ENCODE data around the gene ZNF277. TPM values are rescaled to one million over a fixed set of nuclear protein-coding genes. Genes with fewer than 3 reads are reported as not detected.

The ZNF277 gene
- total RNA-seq, 2 donors from 2014 or later, result 15.0 to 19.8 TPM

DNA sequence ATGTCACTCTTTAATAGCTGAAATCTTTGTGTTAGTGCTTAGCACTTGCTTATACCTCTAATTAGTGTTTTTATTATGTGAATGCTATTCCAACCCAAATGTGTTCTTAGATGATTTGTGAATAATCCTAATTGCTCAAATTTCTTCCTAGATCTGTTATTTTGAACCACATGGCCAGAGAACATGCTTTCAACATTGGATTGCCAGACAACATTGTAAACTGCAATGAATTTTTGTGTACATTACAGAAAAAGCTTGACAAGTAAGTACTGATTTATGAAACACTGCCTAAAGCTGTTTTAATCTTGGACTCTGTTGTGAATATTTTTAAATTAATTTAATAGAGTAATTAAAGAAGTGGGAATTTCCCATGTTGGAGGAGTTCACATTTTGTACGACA is 121.1 kb downstream of the ZNF277 start:
- DNase-seq (ENCODE audit: low spot score), result no peak
- intact Hi-C loops (cut with DNase I), result no loop called here

DNA sequence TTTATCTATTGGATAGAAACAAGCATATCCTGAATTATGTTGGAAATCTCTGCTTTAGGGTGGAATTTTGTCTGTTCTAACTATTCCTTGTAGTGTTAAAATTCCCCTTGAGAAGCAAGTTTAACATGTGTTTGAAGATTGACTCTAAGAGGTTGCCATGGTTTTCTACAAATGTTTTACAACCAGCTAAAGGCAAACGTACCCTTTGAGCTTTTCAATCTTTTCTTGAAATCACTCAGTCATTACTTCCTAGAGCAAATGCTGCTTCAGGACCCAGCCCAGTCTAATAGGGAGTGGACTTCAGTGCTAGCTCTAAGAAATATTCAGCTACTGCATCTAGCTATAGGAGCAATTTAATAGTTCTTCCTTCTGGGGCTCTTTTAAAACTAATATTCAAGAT is 125.0 kb downstream of the ZNF277 start:
- no peak for DNase-seq (ENCODE audit: low spot score)
- intact Hi-C loops (cut with DNase I), result no loop called here

DNA sequence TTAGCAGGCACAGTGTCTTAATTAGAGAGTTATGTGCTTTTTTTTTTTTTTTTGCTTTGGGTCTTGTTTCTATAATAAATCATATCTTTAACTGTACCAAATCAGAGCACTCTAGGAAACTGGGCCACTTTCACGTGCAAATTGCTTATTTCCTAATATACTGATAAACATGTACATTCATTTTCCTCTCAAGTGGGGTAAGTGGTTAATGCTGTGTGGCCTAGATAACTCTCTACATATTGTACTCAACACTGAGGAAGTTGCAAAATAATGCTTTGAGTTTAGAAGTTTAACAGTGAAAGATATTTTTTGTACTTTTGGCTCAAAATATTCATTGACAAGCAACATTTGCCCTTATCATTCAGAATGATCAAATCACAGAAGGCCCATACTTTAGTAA is 127.9 kb downstream of the ZNF277 start:
- intact Hi-C loops (cut with DNase I), result no loop called here
- DNase-seq (ENCODE audit: low spot score), result no peak

DNA sequence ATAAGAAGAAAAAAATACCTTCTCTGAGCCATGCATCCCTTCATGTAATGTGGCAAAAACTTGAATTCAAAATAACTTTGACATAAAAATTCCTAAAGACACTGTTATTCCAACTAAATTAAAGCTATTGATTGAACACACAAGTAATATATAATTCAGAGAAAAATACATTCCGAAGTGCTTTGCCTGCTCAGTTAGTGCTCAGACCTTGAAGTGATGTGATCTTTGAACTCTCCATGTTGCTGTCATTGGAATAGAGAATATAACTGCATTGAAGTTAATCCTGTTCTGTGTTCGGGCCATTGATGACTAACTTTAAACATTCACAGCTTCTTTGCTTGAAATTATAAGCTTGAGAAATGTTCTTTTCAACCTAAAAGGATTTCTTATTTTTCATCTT is 129.8 kb downstream of the ZNF277 start:
- no peak for DNase-seq (ENCODE audit: low spot score)
- intact Hi-C loops (cut with DNase I), result no loop called here

DNA sequence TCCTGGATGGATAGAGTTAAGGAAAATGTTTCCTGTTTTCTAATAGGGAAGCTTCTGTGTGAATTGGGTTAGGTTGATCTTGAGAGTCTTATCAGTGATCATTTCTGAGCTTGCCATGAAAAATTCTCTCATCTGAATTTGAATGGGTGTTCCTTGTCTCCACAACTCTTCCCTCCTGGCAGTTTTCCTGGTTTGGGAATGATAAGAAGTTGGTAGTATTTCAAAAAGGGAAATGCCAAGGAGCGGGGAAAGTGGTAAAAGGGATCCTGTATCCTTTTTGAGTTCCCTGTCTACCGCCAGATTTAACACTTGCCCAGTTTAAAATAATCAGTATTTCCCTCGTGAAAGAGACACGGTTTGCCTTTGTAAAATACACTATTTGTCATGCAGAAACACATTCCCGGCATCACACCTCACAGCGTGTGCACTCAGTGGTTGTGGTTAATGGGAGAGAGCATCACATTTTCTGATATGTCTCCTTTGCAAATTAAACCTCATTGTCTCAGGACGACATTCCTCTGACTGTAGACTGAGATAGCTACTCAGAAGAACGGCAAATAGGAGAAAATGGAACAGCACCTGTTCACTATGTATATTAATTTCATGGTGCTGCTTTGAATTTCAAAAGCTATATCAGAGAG is 130.6 kb downstream of the ZNF277 start:
- intact Hi-C loops (cut with DNase I), result no loop called here
- no peak for DNase-seq (ENCODE audit: low spot score)

DNA sequence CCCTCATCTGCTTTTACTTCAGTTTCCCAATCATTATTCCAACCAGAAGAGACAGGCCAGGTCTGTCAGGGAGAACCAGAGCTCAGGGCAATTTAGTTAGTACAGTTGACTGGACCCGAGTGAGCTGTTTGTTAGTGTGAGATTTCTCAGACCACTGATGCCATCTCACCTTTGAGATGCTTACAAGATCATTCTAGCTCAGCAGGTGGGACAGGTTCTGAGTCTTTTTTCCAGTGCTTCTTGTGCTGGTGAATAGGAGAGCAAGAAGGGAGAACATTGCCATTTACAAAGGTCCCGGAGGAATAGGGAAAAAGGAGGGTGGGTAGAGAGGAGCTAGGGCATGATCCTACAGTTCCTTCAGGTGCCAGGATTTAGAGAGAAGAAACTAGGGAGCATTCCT is 131.4 kb downstream of the ZNF277 start:
- intact Hi-C loops (cut with DNase I), result no loop called here
- DNase-seq (ENCODE audit: low spot score), result no peak

DNA sequence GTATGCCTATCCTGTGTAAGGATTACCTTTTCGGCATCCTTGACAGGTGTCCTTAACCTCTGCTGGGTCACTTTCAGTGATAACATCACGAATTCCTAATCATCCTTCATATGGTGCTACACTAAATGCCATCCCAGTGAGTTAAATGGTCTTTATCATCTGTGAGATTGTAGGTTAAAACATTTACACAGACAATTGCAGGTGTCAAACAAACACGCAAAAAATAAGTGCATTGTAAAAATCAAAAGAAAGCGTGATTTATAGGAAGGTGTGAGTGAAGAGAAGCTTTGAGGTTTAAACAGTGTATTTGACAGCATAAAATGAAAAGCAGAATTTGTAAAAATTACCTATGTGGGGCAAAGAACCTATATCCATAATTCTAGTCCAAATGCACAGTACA is 132.3 kb downstream of the ZNF277 start:
- DNase-seq (ENCODE audit: low spot score), result no peak
- intact Hi-C loops (cut with DNase I), result no loop called here

DNA sequence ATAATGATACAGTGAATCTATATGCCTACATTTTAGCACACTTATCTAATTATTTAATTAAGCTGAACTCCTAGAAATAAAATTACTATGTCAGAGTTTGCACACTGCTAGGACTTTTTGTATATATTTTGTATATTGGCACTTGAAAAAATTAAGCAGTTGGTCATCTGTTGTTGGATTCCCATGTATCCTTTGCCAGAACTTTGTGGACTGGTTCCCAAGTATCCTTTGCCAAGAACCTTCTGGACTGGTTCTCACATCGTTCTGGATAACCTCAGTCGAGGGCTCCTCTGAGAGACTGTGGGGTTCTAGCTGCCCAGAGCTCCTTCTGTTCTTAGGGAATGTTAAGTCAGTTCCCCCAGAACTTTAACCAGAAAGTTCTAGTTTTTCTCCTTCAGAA is 135.0 kb downstream of the ZNF277 start:
- intact Hi-C loops (cut with DNase I), result no loop called here
- no peak for DNase-seq (ENCODE audit: low spot score)

DNA sequence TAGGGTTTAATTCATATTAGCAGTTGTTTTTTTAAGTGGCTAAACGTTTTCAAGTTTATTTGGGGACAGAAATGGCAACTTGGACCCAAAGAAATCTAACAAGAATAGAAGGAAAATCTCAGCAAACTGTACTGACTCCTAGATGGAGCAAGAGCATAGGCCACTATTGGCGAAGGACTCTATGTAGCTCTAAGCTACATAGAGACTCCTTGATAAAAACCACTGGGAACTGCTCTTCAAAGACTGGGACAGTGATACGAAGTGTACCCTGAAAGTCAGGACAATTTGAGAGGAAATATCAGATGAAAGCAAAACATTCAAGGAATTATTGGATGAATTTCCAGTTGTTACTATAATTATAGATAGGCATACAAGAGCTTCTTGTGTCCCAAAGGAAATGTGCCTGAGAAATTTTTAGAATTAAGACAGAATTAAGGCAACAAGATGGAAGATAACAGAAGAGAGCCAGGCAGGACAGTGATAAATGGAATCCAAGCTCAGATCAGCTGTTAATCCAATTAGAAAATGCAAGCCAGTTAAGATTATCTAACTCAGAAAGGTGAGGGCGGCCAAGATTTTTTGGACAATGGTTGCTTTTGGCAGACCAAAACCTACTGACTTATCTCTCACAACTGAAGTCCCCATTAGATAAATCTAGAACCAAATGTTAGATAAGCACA is 140.0 kb downstream of the ZNF277 start:
- DNase-seq (ENCODE audit: low spot score), result no peak
- intact Hi-C loops (cut with DNase I), result no loop called here

DNA sequence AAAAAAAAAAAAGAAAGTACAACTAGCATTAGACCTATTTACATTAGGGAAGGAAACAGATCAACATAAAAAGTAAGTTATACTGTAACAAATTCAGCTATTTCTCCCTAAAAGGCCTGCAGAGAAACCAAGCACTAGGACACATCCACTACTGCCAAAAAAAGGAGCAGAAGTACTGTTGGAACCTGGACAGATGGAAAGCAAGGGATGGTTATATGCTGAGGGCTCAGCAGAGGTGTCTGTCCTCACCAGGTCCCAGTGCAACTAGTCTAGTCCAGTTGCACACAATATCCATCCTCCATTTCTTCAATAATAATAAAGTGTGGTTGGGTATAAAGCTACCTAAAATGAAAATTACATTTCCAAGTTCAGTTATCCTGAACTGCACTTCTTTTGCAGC is 140.6 kb downstream of the ZNF277 start:
- intact Hi-C loops (cut with DNase I), result no loop called here
- DNase-seq (ENCODE audit: low spot score), result no peak

DNA sequence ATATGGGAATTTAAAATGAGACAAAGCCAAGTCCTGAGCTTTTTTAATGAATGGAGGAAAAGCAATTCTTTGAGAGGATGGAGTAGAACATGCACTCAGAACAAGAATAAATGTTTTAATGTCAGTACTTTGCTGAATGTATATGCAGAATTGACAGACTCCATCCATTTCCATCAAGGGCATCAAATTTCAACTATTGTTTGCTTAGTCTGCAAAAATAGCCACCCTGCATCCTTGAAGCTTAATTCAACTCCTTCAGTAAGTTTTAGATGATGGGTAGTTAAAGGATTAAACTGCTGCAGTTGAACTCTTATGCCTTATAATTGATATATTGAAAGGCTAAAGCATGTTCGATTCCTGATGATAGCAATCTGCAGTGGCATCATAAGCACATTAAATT is 144.1 kb downstream of the ZNF277 start:
- intact Hi-C loops (cut with DNase I), result no loop called here
- DNase-seq (ENCODE audit: low spot score), result no peak

DNA sequence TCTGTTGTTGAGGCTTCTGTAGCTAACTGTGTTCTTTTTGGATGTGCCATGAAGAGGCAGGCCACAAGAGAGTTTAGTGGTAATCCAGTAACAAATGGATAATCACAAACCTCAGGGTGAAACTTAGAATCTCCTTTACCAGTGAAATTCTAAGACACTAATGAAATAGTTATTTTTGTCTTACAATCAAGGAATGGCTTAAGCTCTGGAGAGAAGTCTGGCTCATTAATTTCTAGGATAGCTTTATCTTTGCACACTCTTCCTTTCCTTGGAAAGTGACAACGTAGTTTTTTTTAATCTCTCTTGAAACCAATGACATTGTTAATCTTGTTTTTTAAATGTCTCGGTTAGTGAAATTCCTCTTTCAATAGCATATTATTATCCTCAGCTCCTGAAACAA is 150.1 kb downstream of the ZNF277 start:
- intact Hi-C loops (cut with DNase I), result no loop called here
- no peak for DNase-seq (ENCODE audit: low spot score)

DNA sequence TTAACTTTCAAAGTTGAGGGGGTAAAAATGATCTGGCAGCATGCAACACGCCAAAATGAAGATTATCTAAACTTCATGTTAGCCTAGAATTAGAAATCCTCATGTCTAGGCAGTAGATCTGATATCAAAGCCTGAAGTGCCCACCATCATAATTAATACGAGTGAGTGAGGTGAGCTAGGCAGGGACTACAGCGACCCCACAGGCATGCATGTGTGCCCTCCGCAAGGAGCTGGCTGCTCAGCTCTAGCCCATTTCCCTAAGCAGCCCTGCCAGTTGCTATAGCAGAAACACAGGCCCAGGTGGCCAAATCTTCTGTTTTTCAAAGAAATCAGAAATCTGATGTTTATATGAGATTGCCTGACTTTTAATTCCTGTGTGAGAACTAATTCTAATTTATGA is 150.6 kb downstream of the ZNF277 start:
- intact Hi-C loops (cut with DNase I), result no loop called here
- DNase-seq (ENCODE audit: low spot score), result no peak

DNA sequence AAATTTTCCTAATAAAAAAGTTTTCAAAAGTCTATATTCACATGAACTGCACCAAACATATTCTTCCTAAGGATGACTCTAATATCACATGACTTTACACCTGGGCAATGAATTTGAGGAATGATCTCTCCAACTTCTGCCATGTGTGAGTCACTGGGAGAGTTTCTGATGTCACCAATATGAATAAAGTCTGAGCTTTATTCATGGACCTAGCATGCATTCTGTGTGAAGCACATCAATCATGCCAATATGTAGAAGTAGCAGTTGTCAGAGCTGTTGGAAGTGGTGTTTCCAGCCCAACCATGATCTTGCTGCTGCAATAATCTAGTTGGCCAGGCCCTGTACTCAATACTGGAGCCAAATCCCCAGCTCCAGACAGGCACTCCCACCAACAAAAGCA is 152.0 kb downstream of the ZNF277 start:
- intact Hi-C loops (cut with DNase I), result no loop called here
- DNase-seq (ENCODE audit: low spot score), result no peak

DNA sequence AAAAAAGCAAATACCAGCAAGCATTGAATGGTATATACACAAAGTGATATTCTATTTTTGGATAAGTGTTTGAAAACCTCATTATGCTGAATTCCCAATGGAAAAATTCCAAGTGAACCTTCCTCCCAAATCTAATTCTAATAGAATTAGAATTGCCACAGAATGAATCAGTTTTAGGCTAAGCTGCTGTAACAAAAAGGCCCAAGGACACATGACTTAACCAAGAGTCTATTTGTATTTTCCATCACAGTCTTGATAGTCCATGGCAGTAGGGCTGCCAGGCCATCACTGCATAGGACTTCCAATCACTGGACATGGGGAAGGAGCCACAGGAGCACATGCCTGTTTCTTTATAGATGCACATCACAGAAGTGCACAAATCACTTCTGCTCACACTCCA is 152.6 kb downstream of the ZNF277 start:
- intact Hi-C loops (cut with DNase I), result no loop called here
- DNase-seq (ENCODE audit: low spot score), result no peak

DNA sequence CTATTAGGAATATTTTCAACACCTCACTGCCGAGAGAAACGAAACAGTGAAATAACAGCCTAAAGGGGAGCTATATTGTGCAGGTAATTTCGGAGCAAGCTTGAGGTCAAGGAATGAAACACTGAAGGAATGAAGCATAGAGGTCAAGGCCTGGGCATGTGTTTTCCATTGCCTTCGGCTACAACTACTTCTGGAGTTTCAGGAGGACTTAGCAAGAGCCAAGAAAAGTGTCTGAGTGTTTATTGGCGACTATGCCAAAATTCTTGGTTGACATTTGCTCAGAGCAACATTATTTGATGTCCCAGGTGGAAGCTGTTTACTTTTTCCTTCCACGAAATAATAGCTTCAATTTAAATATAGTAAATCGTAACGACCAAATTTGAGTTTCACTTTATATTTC is 154.2 kb downstream of the ZNF277 start:
- intact Hi-C loops (cut with DNase I), result no loop called here
- DNase-seq (ENCODE audit: low spot score), result no peak

DNA sequence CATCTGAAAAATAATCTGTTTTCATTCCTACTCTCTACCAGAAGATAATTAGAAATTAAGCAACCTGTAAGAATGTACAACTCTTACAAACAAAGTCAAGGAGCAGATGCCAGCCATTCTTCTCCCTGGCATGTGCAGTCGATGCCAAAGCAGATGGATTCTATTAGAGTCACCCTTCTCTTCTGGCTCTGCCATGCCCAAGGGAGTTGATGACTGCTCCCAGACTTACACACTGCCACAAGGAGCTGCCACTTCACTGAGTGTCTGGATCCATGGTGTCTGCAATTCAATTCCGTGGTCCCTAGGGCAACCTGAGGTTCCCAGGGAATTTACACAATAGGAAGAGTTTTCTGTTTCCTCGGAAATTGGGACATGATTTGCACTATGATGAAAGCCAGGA is 154.7 kb downstream of the ZNF277 start:
- intact Hi-C loops (cut with DNase I), result no loop called here
- DNase-seq (ENCODE audit: low spot score), result no peak

DNA sequence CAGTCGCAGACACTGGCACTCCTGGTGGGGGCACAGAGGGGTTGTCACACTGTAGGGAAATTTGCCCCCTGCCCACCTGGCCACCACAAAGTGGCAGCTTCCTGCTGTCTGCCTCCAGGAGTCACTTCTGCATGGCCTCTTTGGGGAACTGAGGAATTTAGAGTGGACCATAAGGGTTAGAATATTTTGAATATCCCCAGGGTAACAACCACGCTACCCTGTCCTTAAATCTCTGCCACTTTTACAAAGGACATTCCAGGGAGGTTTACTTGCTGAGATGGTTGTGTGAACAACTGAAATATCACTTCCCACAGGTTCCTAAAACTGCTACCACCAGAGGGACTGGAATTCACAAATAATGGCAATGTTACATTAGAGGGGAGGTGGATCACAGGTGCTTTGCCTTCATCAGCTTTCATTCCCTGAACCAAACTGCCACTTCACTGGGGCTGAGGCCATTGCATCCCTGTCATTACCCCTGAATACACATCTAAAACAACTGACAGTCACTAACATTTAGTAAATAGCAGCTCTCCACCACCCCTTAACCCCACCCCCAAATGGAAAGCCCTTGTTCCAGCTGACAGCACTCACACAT is 155.7 kb downstream of the ZNF277 start:
- no peak for DNase-seq (ENCODE audit: low spot score)
- intact Hi-C loops (cut with DNase I), result no loop called here

DNA sequence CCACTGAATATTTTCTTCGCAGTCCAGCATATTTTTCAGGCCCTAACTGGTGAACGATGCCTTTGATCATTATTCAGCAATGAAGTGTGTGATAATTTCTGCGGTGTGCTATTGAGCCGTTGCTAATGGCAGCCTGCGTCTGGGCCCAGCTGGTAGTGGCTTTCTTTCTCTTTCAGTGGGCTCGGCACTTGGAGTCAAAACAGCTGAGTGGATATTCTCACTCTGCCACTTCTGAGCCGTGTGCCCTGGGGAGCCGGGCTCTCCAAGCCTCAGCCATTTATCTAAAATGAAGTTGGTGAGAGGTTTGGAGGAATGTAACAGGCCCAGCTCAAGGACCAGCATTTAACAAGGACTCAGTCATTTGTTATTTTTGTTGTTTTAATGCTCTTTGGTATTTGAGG is 156.2 kb downstream of the ZNF277 start:
- no peak for DNase-seq (ENCODE audit: low spot score)

DNA sequence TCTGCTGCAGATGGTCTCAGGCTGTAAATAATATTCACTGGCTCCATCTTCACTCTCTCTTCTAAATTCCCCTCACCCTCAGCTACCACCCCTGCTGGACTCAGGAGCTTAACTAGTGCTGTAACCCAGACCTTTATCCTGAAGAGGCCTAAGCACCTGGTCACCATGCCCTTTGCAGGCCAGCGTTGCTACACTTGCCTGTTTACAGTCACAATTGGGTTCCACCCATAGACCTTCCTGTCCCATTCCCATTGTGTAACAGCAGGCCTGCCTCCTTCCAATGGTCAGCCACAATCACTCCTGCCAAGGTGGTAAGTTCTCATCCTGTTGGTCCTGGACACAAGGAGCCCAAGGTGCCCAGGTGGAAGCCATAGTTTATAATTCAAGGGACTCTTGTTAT is 157.9 kb downstream of the ZNF277 start:
- intact Hi-C loops (cut with DNase I), result no loop called here
- DNase-seq (ENCODE audit: low spot score), result no peak

More for the DNA sequence above, 156.2 kb downstream of the ZNF277 start:
- intact Hi-C loops (cut with DNase I), result no loop called here

DNA sequence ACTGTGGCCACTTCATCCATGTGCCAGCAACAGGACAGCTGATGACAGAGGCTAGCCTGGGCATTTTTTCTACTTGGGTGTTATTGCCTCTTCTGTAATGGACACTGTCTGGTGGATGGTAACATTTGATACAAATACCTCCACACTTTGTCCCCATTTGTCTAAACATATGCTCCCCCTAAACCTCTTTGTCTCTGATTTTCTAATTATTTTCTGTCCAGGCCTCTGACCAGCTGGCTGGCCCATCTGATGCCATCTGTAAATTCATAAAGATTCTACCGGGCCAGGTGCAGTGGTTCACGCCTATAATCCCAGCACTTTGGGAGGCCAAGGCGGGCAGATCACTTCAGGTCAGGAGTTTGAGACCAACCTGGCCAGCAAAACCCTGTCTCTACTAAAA is 159.1 kb downstream of the ZNF277 start:
- intact Hi-C loops (cut with DNase I), result no loop called here
- DNase-seq (ENCODE audit: low spot score), result no peak
